ENCODE results near the gene FHIT. TPM values are rescaled to one million over a fixed set of nuclear protein-coding genes. Genes with fewer than 3 reads are reported as not detected.

FHIT gene
- total and polyA plus RNA-seq, 10 of the 15 experiments (the other 5 are each of a cell fraction or from before 2014, with no cell fraction given): 4.2 to 14.9 (median 9.4) TPM

GRCh38 chr3:60010781-60011180, 1240.5 kb downstream of the FHIT start:
- DNase-seq (ENCODE audit: low read depth, low spot score) (peak; percentile 65), ATAC-seq (peak; percentile 99), FAIRE-seq (peak; percentile 56)
- Histone ChIP-seq H3K27ac (ENCODE audit: control insufficient read depth, insufficient read depth) (no peak overlapping the region), H3K79me2 (ENCODE audit: control insufficient read depth, insufficient read depth, low read length) (no peaks in the 10 kb centered on the region), H3K9ac (ENCODE audit: control insufficient read depth, insufficient read depth, low read length) (no peak overlapping the region), H2AFZ (ENCODE audit: control insufficient read depth, low read depth, low read length) (no peak overlapping the region), H4K20me1 (ENCODE audit: control insufficient read depth, insufficient read depth) (no peaks in the 10 kb centered on the region), H3K9me3 (replicated peaks; ENCODE audit: control insufficient read depth, insufficient read depth, low read length) (no peaks in the 10 kb centered on the region; the same call in 2 of the 3 replicates), H3K4me1 (ENCODE audit: control insufficient read depth, insufficient read depth, low read length) (no peaks in the 10 kb centered on the region), H3K4me2 (ENCODE audit: control insufficient read depth, insufficient read depth) (peak overlapping the region; percentile 28; the same call in 1 of the 2 replicates), H3K4me3 (no peak overlapping the region), H3K36me3 (ENCODE audit: control insufficient read depth in 2 of 2, insufficient read depth in 2 of 2, low read length in 1 of 2) (no peaks in the 10 kb centered on the region), H3K27me3 (replicated peaks in 1 of 2; ENCODE audit: control insufficient read depth in 2 of 2, insufficient read depth in 2 of 2, low read length in 1 of 2) (no peaks in the 10 kb centered on the region)
- CTCF ChIA-PET: interaction anchor here (1.3 to 1.5 kb wide), 2 partner anchors 15 to 1186 kb away, joined by 3 read pairs; no protein-coding TSS in a partner anchor
- SMC1A ChIA-PET (ENCODE audit: uncharacterized antibody, unreplicated experiment): interaction anchor here (0.6 to 1.4 kb wide), 5 partner anchors 15 to 422 kb away, joined by 3 to 6 read pairs (median 4); no protein-coding TSS in a partner anchor
- 2% methylated on average over 4 of the region's 4 CpGs for WGBS (ENCODE audit: insufficient coverage, insufficient replicate concordance, low lambda C conversion rate, missing lambda C conversion rate)
- BruUV-seq (replicated peaks): no TSS peak
- intact Hi-C loops (cut with micrococcal nuclease; ENCODE audit: unreplicated experiment): loop anchor here (10.0 kb wide), 1 partner anchor 426 kb away; no protein-coding TSS in a partner anchor
- in situ Hi-C loops (cut with MboI): no loop called here
- POLR2A ChIA-PET: no interaction called here
- RAD21 ChIA-PET (ENCODE audit: unreplicated experiment): no interaction called here
- TF ChIP-seq SIN3A (IDR thresholded peaks at IDR 0.05; ENCODE audit: low read depth, low read length) (no peak), IKZF1 (conservative IDR thresholded peaks at IDR 0.05) (no peak), BCL3 (IDR thresholded peaks at IDR 0.05; ENCODE audit: borderline replicate concordance, insufficient read depth, low read depth, low read length, poor library complexity, severe bottlenecking) (no peak), CHD4 (IDR thresholded peaks at IDR 0.05) (no peak), IRF4 (IDR thresholded peaks at IDR 0.05; ENCODE audit: low read depth, low read length) (no peak), REST (IDR thresholded peaks at IDR 0.05; ENCODE audit: low read depth, low read length) (no peak), ZBTB11 (CRISPR knock-in tag; IDR thresholded peaks at IDR 0.05) (no peak), STAT1 (conservative IDR thresholded peaks at IDR 0.05) (no peak), MXI1 (IDR thresholded peaks at IDR 0.05; ENCODE audit: low read depth, low read length) (no peak), HCFC1 (IDR thresholded peaks at IDR 0.05; ENCODE audit: low read length) (no peak), POLR2AphosphoS2 (IDR thresholded peaks at IDR 0.05; ENCODE audit: low read depth, low read length) (no peak), ZNF592 (IDR thresholded peaks at IDR 0.05) (no peak)
